Stimulated activated CD4-positive, alpha-beta T cell treated with anti-CD3 and anti-CD28 coated beads, TNF-alpha, amount 100 ng/mL, for 4 hours (primary cell): ENCODE measurements around the gene REXO1.

ENCODE experiments used
- DNase-seq, 3 experiments: peaks; one replicate each; pipeline ENCODE4 v3.0.0-alpha.2; 2020; ENCODE audit warnings: low read depth in 3 of 3

REXO1 gene

DNA sequence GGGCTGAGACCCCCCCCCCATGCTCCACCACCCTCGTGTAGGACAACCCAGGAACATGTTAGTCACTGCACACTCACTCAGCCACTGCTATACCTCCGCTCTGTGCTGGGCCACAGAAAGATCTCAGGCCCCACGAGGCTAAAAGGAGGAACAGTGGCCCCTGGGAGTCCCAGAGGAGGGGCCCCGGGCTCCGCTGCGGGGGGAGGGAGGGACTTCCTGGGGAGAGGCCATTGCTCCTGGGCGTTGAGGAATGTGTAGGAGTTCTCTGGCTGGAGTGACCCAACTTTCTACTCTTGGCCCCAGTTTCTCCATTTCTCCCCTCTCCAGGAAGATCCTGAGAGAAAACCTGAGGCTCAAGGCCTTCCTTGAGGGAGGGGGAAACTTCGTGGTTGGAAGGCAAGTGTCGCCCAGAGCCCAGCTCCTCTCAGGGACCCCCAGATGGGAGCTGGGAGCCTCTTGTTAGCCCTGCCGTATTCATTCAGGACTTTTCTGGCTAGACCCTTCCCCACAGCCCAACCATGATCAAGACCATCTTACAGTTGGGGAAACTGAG, 81.4 kb downstream of the REXO1 start:
- no peak for DNase-seq

DNA sequence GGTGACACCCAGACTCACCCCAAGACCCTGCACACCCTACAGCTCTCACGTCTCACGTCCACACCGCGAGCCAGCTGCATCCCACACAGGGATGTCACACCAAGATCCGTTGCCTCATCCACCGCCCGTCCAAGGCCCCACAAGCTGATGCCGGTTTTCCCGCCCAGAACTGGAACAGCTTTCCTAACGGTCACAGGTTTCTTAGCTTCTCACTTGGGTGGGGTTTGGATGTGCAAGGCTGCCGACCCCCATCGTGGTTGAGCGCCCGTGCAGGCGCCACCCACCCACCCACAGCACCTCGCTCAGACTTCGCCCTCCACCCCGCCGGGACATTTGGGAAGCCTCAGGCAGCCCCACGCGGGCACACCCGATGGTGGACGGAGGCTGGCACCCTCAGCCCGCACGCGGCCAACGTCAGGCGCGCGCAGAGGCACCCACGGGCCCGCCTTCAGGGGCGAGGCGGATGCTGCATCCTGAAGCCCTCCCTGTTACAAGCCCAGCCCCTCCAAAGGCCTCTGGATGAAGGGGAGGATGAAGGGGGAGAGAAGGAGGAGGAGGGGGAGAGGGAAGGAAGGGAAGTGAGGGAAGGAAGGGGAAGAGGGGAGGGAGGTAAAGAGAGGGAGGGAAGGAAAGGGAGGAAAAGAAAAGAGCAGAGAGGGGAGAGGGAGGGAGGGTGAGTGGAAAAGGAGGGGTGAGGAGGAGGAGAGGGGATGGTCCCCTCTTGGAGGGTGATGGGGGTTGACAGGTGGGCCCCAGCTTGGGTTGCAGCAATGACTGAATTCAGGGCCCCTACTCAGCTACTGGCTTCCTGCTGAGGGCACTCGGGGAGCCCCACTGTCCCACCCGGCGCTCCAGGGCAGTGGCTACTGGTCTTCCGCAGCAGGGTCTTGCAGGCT, 82.1 kb downstream of the REXO1 start:
- DNase-seq = no peak
